Measurements from ENCODE around the gene ACOT7. TPM values are rescaled to one million over a fixed set of nuclear protein-coding genes. Genes with fewer than 3 reads are reported as not detected.

Gene ACOT7
- total RNA-seq, 1 donor from 2014 or later, result 12.7 TPM

DNA sequence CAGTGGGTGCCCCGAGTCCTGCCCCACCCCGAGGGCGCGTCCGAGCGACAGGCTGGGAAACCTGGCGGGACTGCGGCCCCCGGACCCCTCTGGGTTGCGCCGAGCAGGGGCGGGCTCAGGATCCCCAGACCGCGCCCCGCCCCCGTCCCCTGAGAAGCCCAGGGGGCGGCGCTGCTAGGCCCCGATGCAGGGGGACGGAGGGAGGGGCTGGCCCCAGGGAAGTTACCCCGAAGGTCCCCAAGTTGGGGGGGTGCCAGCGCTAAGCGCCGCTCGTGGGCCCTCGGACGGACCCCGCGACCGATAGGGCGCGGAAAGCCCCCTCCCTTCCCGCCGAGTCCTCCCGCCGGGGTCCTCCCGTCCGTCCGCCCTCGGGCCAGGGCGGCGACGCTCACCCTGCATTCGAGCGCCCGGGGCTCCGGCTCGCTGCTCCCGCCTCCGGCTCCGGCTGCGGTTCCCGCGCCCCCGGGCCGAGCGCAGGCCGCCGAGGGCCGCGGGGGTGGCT, 133.1 kb downstream of the ACOT7 start:
- H3K4me3 Mint-ChIP-seq, result no peak overlapping the region
- no peak overlapping the region for H3K27ac Mint-ChIP-seq
- POLR2A ChIA-PET, result no interaction called here
- CTCF ChIA-PET, result no interaction called here
- TF ChIP-seq CTCF (IDR thresholded peaks at IDR 0.05), result no peak
- ATAC-seq (ENCODE audit: low read depth) (peak; percentile 45), DNase-seq (peak; percentile 31)
- H3K36me3 Mint-ChIP-seq (ENCODE audit: low read depth), result no peaks in the 10 kb centered on the region
- H3K27me3 Mint-ChIP-seq, result peaks cover 20% of the 10 kb centered on the region
- H3K4me1 Mint-ChIP-seq, result peaks cover 5% of the 10 kb centered on the region
- H3K9me3 Mint-ChIP-seq, result no peaks in the 10 kb centered on the region
- intact Hi-C loops (cut with micrococcal nuclease), result loop anchor here (5.0 kb wide), 1 partner anchor 87 kb away; no protein-coding TSS in a partner anchor

DNA sequence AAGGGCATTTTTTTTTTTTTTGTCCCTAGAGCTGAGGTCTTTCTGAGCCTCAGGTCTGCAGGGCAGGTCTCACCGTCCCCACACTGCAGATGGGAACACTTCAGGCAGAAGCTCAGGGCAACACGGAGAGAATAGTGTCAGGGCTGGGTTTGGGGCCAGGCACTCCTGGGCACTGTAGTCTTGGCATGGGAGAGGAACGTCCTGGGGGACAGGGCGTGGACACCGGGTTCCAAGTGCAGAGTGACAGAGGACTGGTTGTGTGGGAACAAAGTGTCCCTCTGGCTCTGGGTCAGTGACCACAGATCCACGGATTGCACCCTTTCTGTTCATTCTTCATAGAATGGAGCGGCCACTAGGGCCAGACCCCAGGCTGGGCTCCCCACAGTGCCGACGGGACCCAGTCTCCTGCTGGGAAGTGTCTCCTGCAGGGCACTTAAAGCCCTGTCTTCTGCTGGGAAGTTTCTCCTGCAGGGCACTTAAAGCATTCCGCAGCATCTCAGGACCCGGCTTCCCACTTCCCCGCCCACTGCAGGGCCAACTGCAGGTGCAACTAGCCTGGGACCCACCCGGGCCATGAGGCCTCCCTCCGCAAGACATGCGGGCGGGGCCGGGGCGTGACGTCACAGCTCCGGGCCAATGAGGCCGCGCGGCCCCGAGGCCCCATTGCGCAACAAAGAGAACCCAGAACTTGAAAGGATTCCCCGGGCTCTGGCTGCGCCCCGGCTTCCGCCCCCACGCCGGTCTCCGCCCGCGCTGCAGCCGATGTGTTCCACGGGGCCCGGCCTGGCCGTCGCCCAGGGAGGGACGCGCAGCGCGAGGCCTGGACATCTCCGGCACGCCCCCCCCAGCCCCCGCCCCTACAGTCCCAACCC, 133.8 kb downstream of the ACOT7 start:
- CTCF ChIA-PET, result interaction anchor here (0.9 kb wide), 1 partner anchor 86 kb away, joined by 5 read pairs; no protein-coding TSS in a partner anchor
- Mint-ChIP-seq H3K4me3 (peak overlapping the region; percentile 25), H3K27ac (no peak overlapping the region), H3K9me3 (no peaks in the 10 kb centered on the region), H3K27me3 (peaks cover 20% of the 10 kb centered on the region), H3K4me1 (peaks cover 5% of the 10 kb centered on the region), H3K36me3 (ENCODE audit: low read depth) (no peaks in the 10 kb centered on the region)
- ATAC-seq (ENCODE audit: low read depth), result peak; percentile 64
- POLR2A ChIA-PET, result no interaction called here
- no peak for TF ChIP-seq CTCF (IDR thresholded peaks at IDR 0.05)
- intact Hi-C loops (cut with micrococcal nuclease), result loop anchor here (5.0 kb wide), 1 partner anchor 88 kb away; no protein-coding TSS in a partner anchor
- DNase-seq, result peak; percentile 57

DNA sequence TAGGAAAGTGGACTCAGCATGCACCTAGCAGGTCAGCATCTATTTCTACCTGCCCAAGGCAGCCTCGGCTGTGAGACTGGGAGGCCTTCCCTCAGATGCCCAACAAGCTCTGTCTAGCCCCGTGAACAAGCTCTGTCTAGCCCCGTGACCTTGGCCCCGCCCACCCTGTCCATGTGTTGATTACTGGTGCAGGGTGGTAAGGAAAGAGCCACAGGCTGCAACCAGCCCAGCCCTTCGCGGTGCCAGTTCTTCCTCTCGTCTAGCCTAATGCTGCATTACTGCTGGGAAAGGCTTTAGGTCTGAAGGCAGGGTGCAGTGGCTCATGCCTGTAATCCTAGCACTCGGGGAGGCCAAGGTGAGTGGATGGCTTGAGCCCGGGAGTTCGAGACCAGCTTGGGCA, 134.9 kb downstream of the ACOT7 start:
- Mint-ChIP-seq H3K4me1 (peaks cover 5% of the 10 kb centered on the region), H3K4me3 (no peak overlapping the region), H3K9me3 (no peaks in the 10 kb centered on the region), H3K27ac (no peak overlapping the region), H3K27me3 (peaks cover 20% of the 10 kb centered on the region), H3K36me3 (ENCODE audit: low read depth) (no peaks in the 10 kb centered on the region)
- ChIA-PET CTCF (interaction anchor here (0.9 to 1.0 kb wide), 2 partner anchors 14 to 87 kb away, joined by 3 to 5 read pairs; no protein-coding TSS in a partner anchor), POLR2A (no interaction called here)
- DNase-seq (no peak), ATAC-seq (ENCODE audit: low read depth) (no peak)
- TF ChIP-seq CTCF (IDR thresholded peaks at IDR 0.05), result no peak
- intact Hi-C loops (cut with micrococcal nuclease), result no loop called here

DNA sequence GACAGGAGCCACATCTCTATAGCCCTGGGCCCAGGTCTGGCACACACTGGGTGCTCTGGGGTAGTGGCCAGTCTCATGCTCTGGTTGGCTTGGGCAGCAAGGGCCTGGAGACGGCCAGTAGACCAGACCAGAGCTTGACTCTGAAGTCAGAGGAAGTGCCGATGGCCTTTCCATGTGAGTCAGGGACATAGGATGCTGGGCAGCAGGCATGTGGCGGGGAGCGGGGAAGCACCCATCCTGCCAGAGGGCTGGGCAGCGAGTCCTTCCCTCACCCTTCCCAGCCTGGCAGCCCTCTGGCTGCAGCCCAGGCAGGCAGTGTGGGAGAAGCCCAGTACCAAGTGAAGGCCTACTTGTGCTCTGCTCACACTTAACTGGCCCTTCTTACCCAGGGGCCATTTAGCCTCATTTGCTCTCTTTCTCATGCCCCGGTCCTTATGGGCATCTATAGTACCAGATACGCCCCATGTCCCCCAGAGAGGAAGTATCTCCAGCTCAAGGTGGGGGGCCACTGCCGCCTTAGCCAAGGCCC, 136.0 kb downstream of the ACOT7 start:
- H3K4me3 Mint-ChIP-seq, result no peak overlapping the region
- peaks cover 20% of the 10 kb centered on the region for H3K27me3 Mint-ChIP-seq
- ATAC-seq (ENCODE audit: low read depth) (no peak), DNase-seq (no peak)
- H3K9me3 Mint-ChIP-seq, result no peaks in the 10 kb centered on the region
- TF ChIP-seq CTCF (IDR thresholded peaks at IDR 0.05), result no peak
- no peaks in the 10 kb centered on the region for H3K36me3 Mint-ChIP-seq (ENCODE audit: low read depth)
- intact Hi-C loops (cut with micrococcal nuclease), result no loop called here
- peaks cover 5% of the 10 kb centered on the region for H3K4me1 Mint-ChIP-seq
- CTCF ChIA-PET, result interaction anchor here (1.0 kb wide), 1 partner anchor 13 kb away, joined by 3 read pairs; no protein-coding TSS in a partner anchor
- no peak overlapping the region for H3K27ac Mint-ChIP-seq
- POLR2A ChIA-PET, result no interaction called here

DNA sequence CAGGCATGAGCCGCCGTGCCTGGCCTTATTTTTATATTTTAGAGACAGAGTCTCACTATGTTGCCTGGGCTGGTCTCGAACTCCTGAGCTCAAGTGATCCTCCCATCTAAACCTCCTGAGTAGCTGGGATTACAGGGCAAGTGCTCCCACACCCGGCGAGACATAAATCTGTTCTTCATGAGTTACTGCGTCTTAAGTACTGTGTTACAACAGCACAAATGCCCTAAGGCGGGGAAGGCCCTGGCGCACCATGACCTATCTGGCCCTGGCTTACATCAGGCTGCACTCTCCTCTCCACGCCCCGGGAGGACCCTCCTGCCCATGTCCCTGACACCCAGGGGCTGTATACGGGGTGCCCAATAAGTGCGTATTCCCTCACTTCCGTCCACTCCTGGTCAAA, 136.9 kb downstream of the ACOT7 start:
- ATAC-seq (ENCODE audit: low read depth) (no peak), DNase-seq (no peak)
- TF ChIP-seq CTCF (IDR thresholded peaks at IDR 0.05), result no peak
- Mint-ChIP-seq H3K4me1 (peaks cover 3% of the 10 kb centered on the region), H3K36me3 (ENCODE audit: low read depth) (no peaks in the 10 kb centered on the region), H3K27ac (no peak overlapping the region), H3K9me3 (no peaks in the 10 kb centered on the region), H3K4me3 (no peak overlapping the region), H3K27me3 (peaks cover 21% of the 10 kb centered on the region)
- POLR2A ChIA-PET, result no interaction called here
- intact Hi-C loops (cut with micrococcal nuclease), result no loop called here
- CTCF ChIA-PET, result no interaction called here
